ENCODE data around the gene NATD1.

GRCh38 chr17:21204935-21205334 is 48.3 kb downstream of the NATD1 start:
- TF ChIP-seq CTCF (conservative IDR thresholded peaks at IDR 0.05; ENCODE audit: low read length), result no peak
- no peak for TF ChIP-seq EZH2phosphoT487 (IDR thresholded peaks at IDR 0.05; ENCODE audit: borderline replicate concordance)
